GM12878 (cell line): Measurements from ENCODE around the gene ORMDL1. TPM values are rescaled to one million over a fixed set of nuclear protein-coding genes. Genes with fewer than 3 reads are reported as not detected.

Experiments
- ATAC-seq: fragments of 200-7000 bp; cut with Tn5 transposase; 3 replicates; pipeline ENCODE4 v1.9.1; 2020; ENCODE audit warnings: mild to moderate bottlenecking, moderate library complexity
- BruUV-seq: library from RNA; stranded (reverse); fragments of 400-500 nt; replicated peaks from 2 replicates; lab custom pipeline; 2021; lab: Mats Ljungman, UMichigan
- CTCF ChIA-PET: fragments of 300-600 bp; sonication (Branson Sonifier 250); formaldehyde crosslinking; extraction: SDS; loops from one replicate; lab custom pipeline; 2021; ENCODE audit warnings: inconsistent platforms; lab: Yijun Ruan, JAX
- POLR2A ChIA-PET: fragments of 350-600 bp; formaldehyde crosslinking; extraction: SDS; loops from one replicate; lab custom pipeline; 2021; ENCODE audit warnings: inconsistent platforms; lab: Charles Lee
- RAD21 ChIA-PET: fragments of 300-600 bp; sonication (Branson Sonifier 250); formaldehyde crosslinking; loops from one replicate; lab custom pipeline; 2023; ENCODE audit warnings: antibody characterized with exemption; ENCODE audit not compliant: unreplicated experiment; lab: Charles Lee
- SMC1A ChIA-PET: fragments of 300-600 bp; sonication (Branson Sonifier 250); formaldehyde crosslinking; loops from one replicate; lab custom pipeline; 2023; ENCODE audit not compliant: unreplicated experiment, uncharacterized antibody; lab: Charles Lee
- DNase-seq: peaks from one replicate; pipeline ENCODE4 v3.0.0-alpha.2; 2011; ENCODE audit warnings: low read depth, low spot score
- FAIRE-seq: peaks from 3 replicates; lab custom pipeline; 2011; peaks lifted over from hg19 to GRCh38; lab: Jason Lieb, UNC
- H2AFZ ChIP-seq: 2 replicates; pipeline ENCODE4 v1.6.0; 2011; ENCODE audit warnings: low read depth, low read length, control low read depth; ENCODE audit not compliant: control insufficient read depth
- H3K27ac ChIP-seq: 2 replicates; pipeline ENCODE4 v1.5.1; 2011; ENCODE audit warnings: control low read depth; ENCODE audit not compliant: control insufficient read depth, insufficient read depth
- H3K27me3 ChIP-seq, 2 experiments: replicated peaks in 1 of 2; 2 replicates each; pipeline versions ENCODE4 v1.6.0 to v1.6.1; 2011; ENCODE audit warnings: low read length in 1 of 2; ENCODE audit not compliant: control insufficient read depth in 2 of 2, insufficient read depth in 2 of 2
- H3K36me3 ChIP-seq, 2 experiments: 2 replicates each; pipeline ENCODE4 v1.5.1; 2011; ENCODE audit warnings: low read length in 1 of 2; ENCODE audit not compliant: control insufficient read depth in 2 of 2, insufficient read depth in 2 of 2
- H3K4me1 ChIP-seq: 2 replicates; pipeline ENCODE4 v1.6.1; 2011; ENCODE audit warnings: mild to moderate bottlenecking, low read length, moderate library complexity, mixed read lengths; ENCODE audit not compliant: control insufficient read depth, insufficient read depth
- H3K4me2 ChIP-seq: 2 replicates; pipeline ENCODE4 v1.6.0; 2011; ENCODE audit warnings: control low read depth; ENCODE audit not compliant: control insufficient read depth, insufficient read depth
- H3K4me3 ChIP-seq: fragments of 200-600 bp; sonication (generic); 2 replicates; pipeline ENCODE4 v1.5.1; 2016
- H3K79me2 ChIP-seq: 2 replicates; pipeline ENCODE4 v1.6.0; 2011; ENCODE audit warnings: low read length; ENCODE audit not compliant: control insufficient read depth, insufficient read depth
- H3K9ac ChIP-seq: 2 replicates; pipeline ENCODE4 v1.8.0; 2011; ENCODE audit warnings: low read length, control low read depth, mixed read lengths; ENCODE audit not compliant: control insufficient read depth, insufficient read depth
- H3K9me3 ChIP-seq: replicated peaks from 3 replicates; pipeline ENCODE4 v1.5.1; 2011; ENCODE audit warnings: mild to moderate bottlenecking, low read length; ENCODE audit not compliant: control insufficient read depth, insufficient read depth
- H4K20me1 ChIP-seq: 2 replicates; pipeline ENCODE4 v1.6.0; 2011; ENCODE audit not compliant: control insufficient read depth, insufficient read depth
- EZH2 ChIP-seq: IDR thresholded peaks from 2 replicates; pipeline ENCODE4 v1.6.1; 2012; ENCODE audit warnings: low read depth, mild to moderate bottlenecking, control low read depth, inconsistent platforms, low read length, borderline replicate concordance; ENCODE audit not compliant: control insufficient read depth
- GATAD2B ChIP-seq: fragments of 450-650 bp; conservative IDR thresholded peaks from 2 replicates; pipeline ENCODE4 v1.6.1; 2017; ENCODE audit warnings: low read depth, mild to moderate bottlenecking, moderate library complexity
- IRF4 ChIP-seq: IDR thresholded peaks from 2 replicates; pipeline ENCODE4 v1.6.1; 2011; ENCODE audit warnings: low read depth, low read length
- JUNB ChIP-seq: IDR thresholded peaks from 2 replicates; pipeline ENCODE4 v1.6.1; 2016; ENCODE audit warnings: antibody characterized with exemption, mild to moderate bottlenecking
- TARDBP ChIP-seq: IDR thresholded peaks from 2 replicates; pipeline ENCODE4 v1.6.1; 2016; ENCODE audit warnings: borderline replicate concordance
- YY1 ChIP-seq: IDR thresholded peaks from 2 replicates; pipeline ENCODE4 v1.6.1; 2011; ENCODE audit warnings: low read depth, mild to moderate bottlenecking, low read length
- WGBS: methylation state at CpG from one replicate; pipeline ENCODE4 v1.1.6; 2016; ENCODE audit warnings: low lambda C conversion rate; ENCODE audit not compliant: insufficient replicate concordance, insufficient coverage; ENCODE audit errors: missing lambda C conversion rate; 5-methylcytosine and 5-hydroxymethylcytosine counted together
- in situ Hi-C: fragments of 300-500 bp; cut with MboI; formaldehyde crosslinking; loops from 9 replicates; pipeline ENCODE4 v1.14.3; 2018; ENCODE audit warnings: mixed read lengths
- intact Hi-C: fragments of 100-400 bp; cut with micrococcal nuclease; formaldehyde crosslinking; loops from one replicate; pipeline ENCODE4 v1.14.2; 2022; ENCODE audit not compliant: unreplicated experiment
- polyA plus RNA-seq, 11 experiments: library from polyadenylated mRNA; depleted of rRNA in 4 of 11; unstranded in 6 of 11; stranded (reverse) in 5 of 11; fragments of >200 nt; fragmentation: Nextera tagmentation in 4 of 11; fragmentation: Illumina TruSeq in 1 of 11; extraction: Ambion mirVana in 4 of 11; extraction: Trizol in 1 of 11; gene quantifications; 1 replicate in 1 of 11; 2 replicates in 10 of 11; pipeline versions ENCODE4 v1.2.1 to v1.2.3, GENCODE V29; 2011 to 2016; ENCODE audit warnings: inconsistent platforms in 2 of 11, missing spikeins in 2 of 11, low read depth in 1 of 11
- total RNA-seq, 4 experiments: library from RNA; depleted of rRNA in 3 of 4; stranded (reverse); fragments of >200 nt in 3 of 4; fragmentation: Illumina TruSeq in 1 of 4; extraction: Trizol in 1 of 4; gene quantifications; 2 replicates each; pipeline versions ENCODE4 v1.2.1 to v1.2.3, GENCODE V29; 2013 to 2021
- TF ChIP-seq, protein P1 (sequence below): IDR thresholded peaks from 2 replicates; pipeline ENCODE4 v1.6.1; 2011; ENCODE audit warnings: borderline replicate concordance, low read depth, mild to moderate bottlenecking, moderate library complexity, mixed read lengths, low read length; ENCODE audit not compliant: insufficient read depth; ENCODE audit errors: extremely low read length

ORMDL1 gene
- total and polyA plus RNA-seq, 10 of the 15 experiments (the other 5 are each of a cell fraction or from before 2014, with no cell fraction given), result 62.6 to 161 (median 95.7) TPM

DNA sequence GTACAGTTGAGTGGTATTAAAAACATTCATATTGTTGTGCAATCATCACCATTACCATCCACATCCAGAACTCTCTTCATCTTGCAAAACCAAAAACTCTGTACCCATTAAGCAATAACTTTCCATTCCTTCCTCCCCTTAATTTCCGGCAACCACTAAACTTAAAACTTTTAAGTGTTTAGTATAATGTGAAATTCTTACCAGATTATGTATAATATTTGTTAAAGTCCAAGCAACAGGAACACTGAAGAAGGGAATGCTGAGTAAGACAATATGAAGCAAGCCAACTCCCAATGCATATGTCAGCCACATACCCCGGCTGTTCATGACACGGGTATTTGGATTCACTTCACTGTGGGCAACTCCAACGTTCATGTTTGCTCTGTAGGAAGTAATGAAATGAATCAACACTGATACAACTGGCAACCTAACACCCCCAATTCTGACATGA, 1.9 kb downstream of the ORMDL1 start:
- peak overlapping the region; percentile 83 for H3K9ac ChIP-seq
- ChIA-PET SMC1A (interaction anchor here (1.4 kb wide), 1 partner anchor 474 kb away, joined by 3 read pairs; no protein-coding TSS in a partner anchor), CTCF (interaction anchor here (0.9 to 3.2 kb wide), 4 partner anchors 16 to 30 kb away, joined by 4 to 14 read pairs (median 6); partner anchors contain the start of gene OSGEPL1), POLR2A (interaction anchor here (0.6 to 3.7 kb wide), 3 partner anchors 8 to 235 kb away, joined by 4 to 23 read pairs (median 5); partner anchors contain the start of gene OSGEPL1), RAD21 (no interaction called here)
- H3K36me3 ChIP-seq, result peaks cover 2 to 14% of the 10 kb centered on the region in 2 experiments; a peak in 3 of 4 replicates
- ATAC-seq (no peak), FAIRE-seq (no peak), DNase-seq (no peak)
- in situ Hi-C loops, result no loop called here
- no TSS peak for BruUV-seq
- TF ChIP-seq YY1 (0 out of 2 replicates have a peak, but pooled peaks have one; percentile 11), IRF4 (peak; percentile 53; the same call in 1 of the 2 replicates), JUNB (0 out of 2 replicates have a peak, but pooled peaks have one; percentile 28), TARDBP (no peak)
- TF ChIP-seq, protein P1, sequence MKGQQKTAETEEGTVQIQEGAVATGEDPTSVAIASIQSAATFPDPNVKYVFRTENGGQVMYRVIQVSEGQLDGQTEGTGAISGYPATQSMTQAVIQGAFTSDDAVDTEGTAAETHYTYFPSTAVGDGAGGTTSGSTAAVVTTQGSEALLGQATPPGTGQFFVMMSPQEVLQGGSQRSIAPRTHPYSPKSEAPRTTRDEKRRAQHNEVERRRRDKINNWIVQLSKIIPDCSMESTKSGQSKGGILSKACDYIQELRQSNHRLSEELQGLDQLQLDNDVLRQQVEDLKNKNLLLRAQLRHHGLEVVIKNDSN, result no peak
- no peaks in the 10 kb centered on the region for H3K27me3 ChIP-seq
- peak overlapping the region; percentile 92 for H3K27ac ChIP-seq
- H3K9me3 ChIP-seq, result no peaks in the 10 kb centered on the region; the same call in 2 of the 3 replicates
- intact Hi-C loops, result loop anchor here (5.0 kb wide), 3 partner anchors 120 to 750 kb away; partner anchors contain the start of genes ASNSD1, HIBCH and NEMP2
- WGBS, result 26% methylated on average over 4 of the region's 4 CpGs
- no peaks in the 10 kb centered on the region for H4K20me1 ChIP-seq
- H3K4me1 ChIP-seq, result peaks cover 4% of the 10 kb centered on the region; the same call in 1 of the 2 replicates
- H2AFZ ChIP-seq, result no peak overlapping the region
- H3K4me3 ChIP-seq, result peak overlapping the region; percentile 86
- peak overlapping the region; percentile 88 for H3K4me2 ChIP-seq
- H3K79me2 ChIP-seq, result peaks cover 62% of the 10 kb centered on the region

GRCh38 chr2:189772212-189772611, 11.9 kb downstream of the ORMDL1 start:
- no peak overlapping the region for H3K9ac ChIP-seq
- H2AFZ ChIP-seq, result no peak overlapping the region
- in situ Hi-C loops, result no loop called here
- no peaks in the 10 kb centered on the region for H3K27me3 ChIP-seq
- no peak overlapping the region for H3K4me2 ChIP-seq
- ChIA-PET SMC1A (interaction anchor here (0.7 to 1.3 kb wide), 4 partner anchors 10 to 105 kb away, joined by 3 to 4 read pairs (median 4); partner anchors contain the start of gene OSGEPL1), RAD21 (no interaction called here), CTCF (interaction anchor here (0.5 to 2.0 kb wide), 4 partner anchors 10 to 102 kb away, joined by 3 to 7 read pairs (median 5); partner anchors contain the start of gene OSGEPL1), POLR2A (interaction anchor here (1.5 kb wide), 1 partner anchor 9 kb away, joined by 3 read pairs; the partner anchor contains the start of gene OSGEPL1)
- intact Hi-C loops, result no loop called here
- BruUV-seq, result no TSS peak
- H3K27ac ChIP-seq, result no peak overlapping the region
- H3K36me3 ChIP-seq, result peaks cover 0 to 18% of the 10 kb centered on the region in 2 experiments; a peak in 2 of 4 replicates
- ATAC-seq (no peak), DNase-seq (no peak), FAIRE-seq (no peak)
- H3K4me1 ChIP-seq, result no peaks in the 10 kb centered on the region
- TF ChIP-seq EZH2, result no peak
- TF ChIP-seq GATAD2B, result no peak
- H4K20me1 ChIP-seq, result no peaks in the 10 kb centered on the region
- no peak overlapping the region for H3K4me3 ChIP-seq
- 92% methylated on average over 1 of the region's 1 CpG for WGBS
- H3K79me2 ChIP-seq, result no peaks in the 10 kb centered on the region
- H3K9me3 ChIP-seq, result no peaks in the 10 kb centered on the region
